Measurements from ENCODE around the gene VWA2.

Gene VWA2, protein sequence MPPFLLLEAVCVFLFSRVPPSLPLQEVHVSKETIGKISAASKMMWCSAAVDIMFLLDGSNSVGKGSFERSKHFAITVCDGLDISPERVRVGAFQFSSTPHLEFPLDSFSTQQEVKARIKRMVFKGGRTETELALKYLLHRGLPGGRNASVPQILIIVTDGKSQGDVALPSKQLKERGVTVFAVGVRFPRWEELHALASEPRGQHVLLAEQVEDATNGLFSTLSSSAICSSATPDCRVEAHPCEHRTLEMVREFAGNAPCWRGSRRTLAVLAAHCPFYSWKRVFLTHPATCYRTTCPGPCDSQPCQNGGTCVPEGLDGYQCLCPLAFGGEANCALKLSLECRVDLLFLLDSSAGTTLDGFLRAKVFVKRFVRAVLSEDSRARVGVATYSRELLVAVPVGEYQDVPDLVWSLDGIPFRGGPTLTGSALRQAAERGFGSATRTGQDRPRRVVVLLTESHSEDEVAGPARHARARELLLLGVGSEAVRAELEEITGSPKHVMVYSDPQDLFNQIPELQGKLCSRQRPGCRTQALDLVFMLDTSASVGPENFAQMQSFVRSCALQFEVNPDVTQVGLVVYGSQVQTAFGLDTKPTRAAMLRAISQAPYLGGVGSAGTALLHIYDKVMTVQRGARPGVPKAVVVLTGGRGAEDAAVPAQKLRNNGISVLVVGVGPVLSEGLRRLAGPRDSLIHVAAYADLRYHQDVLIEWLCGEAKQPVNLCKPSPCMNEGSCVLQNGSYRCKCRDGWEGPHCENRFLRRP

DNA sequence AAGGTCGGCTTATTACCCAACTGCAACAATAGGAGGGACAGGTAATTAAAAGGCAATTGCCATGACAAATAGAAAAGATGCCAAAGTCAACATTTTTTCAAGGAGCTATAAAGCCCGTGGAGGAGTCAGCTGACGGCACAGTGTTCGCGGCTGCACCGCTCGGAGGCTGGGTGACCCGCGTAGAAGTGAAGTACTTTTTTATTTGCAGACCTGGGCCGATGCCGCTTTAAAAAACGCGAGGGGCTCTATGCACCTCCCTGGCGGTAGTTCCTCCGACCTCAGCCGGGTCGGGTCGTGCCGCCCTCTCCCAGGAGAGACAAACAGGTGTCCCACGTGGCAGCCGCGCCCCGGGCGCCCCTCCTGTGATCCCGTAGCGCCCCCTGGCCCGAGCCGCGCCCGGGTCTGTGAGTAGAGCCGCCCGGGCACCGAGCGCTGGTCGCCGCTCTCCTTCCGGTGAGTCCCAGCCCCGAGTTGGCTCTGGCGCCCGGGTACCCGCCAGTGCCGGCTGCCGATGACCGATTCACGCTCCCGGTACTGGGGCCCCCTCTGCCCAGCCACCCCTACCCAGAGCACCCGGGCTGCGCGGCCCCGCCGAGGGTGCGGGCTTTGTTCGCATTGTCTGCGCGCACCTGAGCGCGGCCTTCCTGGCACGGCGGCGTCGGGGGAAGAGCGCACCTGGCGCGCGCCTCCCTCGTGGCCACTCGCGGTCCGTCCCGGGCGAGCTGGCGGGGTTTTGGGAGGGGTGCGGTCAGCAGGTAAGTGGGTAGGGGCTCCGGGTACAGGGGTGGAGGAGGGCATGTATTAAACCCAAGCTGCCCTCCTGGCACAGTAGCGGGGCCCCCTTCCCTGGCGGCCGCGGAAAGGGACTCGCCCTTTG lies at the start of gene VWA2:
Gene VWA2, plus strand, starts transcription at position 138 of the 877 bp plus-strand sequence. CDS start 9,460 bp downstream, outside the sequence.
- DNase-seq, result peak; percentile 71

- no peak for DNase-seq
Measured at GRCh38 chr10:114189700-114190099, 49.4 kb upstream of the VWA2 start.

GRCh38 chr10:114195079-114195478 lies 44.0 kb upstream of the VWA2 start:
- no peak for DNase-seq

DNA sequence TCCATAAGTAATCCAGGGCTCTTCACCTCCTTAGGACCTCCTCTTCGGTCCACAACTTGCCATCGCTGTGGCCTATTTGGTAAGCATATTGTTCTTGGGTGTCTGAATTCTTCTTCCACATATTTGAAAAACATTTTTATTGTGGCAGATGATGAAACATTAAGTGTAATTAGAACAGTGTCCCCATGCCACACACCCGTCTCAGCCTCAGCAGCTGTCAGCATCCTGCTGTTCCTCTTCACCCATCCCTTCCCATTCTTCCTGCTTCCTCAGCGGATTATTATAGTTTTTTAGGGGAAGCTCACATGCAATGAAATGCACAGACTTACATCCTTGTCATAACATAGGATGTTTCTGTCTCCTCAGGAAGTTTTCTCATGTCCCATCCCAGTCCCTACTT lies 39.8 kb upstream of the VWA2 start:
- DNase-seq, result no peak

DNA sequence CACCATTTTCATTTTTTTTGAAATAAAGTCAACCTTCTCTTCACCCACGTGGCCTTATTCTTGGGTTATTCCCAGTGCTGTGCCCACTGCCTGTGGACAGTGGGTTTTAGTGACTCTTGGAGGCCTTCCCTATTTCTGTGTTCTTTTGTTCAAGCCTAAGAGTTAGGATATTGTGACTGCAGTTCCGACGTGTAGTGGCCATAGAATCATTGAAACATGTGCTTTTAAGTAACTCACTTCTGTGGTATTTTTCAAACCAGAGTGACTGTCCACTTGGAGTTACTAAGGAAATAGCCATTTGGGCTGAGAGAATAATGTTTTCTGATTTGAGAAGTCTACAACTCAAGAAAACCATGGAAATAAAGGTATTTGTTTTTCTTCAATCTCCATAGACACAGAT lies 36.2 kb upstream of the VWA2 start:
- no peak for DNase-seq

- DNase-seq, result no peak
Measured at GRCh38 chr10:114206902-114207301, 32.2 kb upstream of the VWA2 start.

DNA sequence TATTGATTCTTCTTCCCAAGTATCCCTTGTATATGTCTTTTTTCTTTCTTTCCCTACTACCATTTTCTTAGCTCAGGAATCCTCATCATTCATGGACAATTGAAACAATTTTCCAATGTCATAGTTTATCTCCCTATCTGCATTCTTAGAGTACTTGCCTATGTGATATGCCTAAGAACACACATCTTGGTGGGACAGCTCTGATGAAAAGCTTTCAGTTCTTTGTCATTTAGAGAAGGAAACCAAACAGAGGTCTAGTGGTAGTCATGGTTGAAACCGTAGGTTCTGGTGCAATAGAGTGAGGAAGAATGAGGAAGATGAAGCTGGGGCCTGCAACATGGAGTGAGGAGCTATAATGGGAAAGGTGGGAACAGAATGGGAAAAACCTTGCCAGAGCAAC lies 31.7 kb upstream of the VWA2 start:
- DNase-seq, result no peak

DNA sequence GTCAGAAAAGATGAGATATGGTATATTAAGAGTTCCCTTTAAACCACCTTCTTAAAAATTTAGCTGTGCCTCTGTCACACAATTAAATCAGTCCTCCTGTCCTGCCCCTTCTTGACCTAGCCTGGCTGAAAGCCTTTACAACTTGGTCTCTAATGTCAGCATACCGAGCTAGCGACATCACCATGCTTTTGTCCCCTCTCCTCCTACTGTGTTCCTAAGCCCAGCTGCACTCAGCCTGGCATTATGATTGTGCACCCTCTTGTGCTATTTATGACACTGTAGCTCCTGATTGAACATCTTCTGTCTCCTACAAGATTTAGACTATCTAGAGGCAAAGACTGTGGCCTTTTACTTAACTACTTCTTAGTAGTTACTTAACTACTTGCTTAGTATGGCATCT lies 30.7 kb upstream of the VWA2 start:
- no peak for DNase-seq

DNA sequence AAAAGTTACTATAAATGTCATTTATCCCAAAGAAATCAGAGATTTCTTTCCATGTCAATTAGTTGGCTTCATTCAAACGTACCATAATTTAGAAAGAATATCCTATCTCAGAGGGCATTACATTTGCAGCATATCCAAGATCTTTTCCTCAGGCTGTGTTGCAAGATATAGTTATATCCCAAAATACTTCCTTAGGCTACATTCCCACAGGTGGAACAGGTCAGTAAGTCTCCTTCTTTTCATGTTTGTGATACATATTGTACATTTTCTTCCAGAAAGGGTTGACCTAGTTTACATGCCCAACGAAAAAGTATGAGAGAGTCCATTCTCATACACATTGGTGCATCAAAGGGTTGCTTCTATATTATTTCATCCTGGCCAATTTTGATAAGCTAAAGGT lies 26.9 kb upstream of the VWA2 start:
- DNase-seq, result no peak

GRCh38 chr10:114215033-114215432 lies 24.0 kb upstream of the VWA2 start:
- DNase-seq, result no peak

DNA sequence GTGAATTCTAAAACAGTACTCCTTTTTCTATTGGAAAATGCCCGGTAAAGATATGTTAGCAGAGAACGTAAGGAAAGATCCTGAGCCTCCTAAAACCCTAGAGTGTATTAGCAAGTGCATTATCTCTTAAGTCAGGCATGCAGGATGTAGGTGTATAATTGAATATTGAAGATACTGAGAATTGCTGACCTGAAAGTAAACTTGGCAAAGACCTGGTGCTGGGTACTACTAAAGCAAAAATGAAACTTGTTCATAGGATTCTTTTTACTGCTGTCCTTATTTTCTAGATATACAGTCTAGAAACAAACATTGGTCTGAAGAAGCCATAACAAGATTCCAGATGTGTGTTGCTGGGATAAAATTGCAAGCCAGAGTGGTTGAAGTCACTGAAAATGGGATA lies 18.8 kb upstream of the VWA2 start:
- DNase-seq, result no peak

DNA sequence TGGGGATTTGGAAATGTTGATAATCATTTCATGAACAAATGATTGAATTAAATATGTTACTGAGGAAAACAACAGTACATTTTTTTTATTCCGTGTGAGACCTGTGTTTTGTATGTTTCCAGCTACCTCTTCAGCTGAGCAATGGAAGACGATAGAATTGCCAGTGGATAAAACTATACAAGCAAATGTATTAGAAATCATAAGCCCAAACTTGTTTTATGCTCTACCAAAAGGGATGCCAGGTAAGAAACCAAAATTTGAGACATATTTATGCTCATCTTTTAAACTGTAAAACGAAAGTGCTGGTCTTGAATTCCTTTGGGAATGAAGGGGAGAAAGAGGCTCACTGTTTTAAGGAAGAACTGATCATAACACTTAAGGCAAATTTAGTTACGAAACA lies 17.8 kb upstream of the VWA2 start:
- no peak for DNase-seq

GRCh38 chr10:114223066-114223465 lies 16.0 kb upstream of the VWA2 start:
- DNase-seq, result no peak

DNA sequence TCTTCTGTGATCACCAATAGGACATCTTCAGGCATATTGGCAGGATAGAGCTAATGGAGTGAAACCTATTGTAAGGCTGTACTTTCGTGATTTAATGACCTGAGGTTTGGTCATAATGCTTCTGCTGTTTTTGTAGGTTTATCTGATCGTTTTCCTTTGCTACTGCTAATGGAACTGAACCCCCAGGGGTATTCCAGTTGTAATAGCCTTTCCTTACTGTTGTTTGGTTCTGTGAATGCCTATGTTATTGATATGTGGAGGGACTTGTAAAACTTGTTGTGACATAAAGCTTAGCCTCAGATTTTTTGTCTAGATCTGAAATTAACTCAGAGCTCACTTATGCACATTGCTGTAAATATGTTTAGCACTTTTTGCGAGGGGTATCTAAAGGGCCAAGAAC lies 10.9 kb upstream of the VWA2 start:
- no peak for DNase-seq

DNA sequence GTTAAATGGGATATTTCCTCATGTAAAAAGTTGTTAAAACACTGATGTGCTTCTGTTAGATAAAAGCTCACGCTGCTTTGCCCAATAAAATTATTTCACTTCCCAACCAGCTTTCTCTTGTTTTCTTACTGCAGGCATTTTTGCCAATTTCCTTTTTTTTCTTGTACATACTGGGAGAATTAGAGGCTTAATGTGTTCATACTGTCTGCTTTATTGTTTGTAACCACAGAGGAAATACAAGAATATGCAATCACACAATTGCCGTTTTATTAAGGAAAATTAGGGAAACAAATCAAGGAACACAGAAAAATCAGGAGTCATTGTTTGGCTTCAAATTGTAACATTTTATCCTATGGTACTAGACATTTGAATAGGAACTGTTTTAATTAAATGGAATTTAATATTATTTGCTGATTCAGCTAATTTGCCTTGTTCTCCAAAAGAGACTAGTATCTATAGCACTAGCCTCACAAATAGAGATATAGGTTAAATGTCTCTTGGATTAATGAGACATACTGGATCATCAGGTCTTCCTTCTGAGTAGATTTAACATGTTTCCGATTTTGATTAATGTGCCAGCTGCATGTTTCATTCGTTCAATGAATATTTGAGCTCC lies 6.4 kb upstream of the VWA2 start:
- DNase-seq, result no peak

- no peak for DNase-seq
Measured at GRCh38 chr10:114233482-114233881, 5.6 kb upstream of the VWA2 start.

DNA sequence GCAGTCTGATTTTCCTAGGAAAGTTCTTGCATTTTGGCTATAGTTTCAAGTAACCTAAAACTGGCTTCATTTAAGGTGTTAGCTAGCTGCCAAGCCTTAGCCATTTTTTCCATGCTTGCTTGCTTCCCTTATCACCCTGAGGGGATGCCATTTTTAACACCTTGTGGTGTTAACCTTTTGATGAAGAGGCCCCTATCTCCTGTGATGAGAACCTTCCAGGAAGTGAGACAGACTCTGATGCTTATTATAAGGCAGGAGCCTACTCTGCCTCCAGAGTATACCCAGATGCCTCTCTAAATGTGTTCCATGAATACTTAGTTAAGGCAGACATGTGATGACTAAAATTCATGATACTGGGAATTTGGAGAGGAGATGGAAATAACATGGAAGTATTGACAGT lies 4.9 kb upstream of the VWA2 start:
- no peak for DNase-seq

GRCh38 chr10:114239994-114240345 lies 916 bp downstream of the VWA2 start:
- no peak for DNase-seq

DNA sequence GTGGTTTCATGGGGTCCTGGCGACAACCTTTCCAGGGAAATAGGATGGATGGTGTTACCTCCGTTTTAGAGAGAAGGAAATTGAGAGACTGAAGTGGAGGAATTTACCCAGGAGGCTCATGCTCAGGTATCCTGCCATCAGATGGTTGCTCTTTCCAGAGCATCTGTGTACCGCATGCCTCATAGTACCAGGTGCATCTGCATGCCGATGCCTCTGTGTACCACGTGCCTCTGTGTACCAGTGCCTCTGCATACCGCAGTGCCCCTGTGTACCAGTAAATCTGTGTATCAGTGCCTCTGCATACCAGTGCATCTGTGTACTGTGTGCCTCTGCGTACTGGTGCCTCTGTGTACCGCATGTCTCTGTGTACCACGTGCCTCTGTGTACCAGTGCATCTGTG lies 3.2 kb downstream of the VWA2 start:
- no peak for DNase-seq

DNA sequence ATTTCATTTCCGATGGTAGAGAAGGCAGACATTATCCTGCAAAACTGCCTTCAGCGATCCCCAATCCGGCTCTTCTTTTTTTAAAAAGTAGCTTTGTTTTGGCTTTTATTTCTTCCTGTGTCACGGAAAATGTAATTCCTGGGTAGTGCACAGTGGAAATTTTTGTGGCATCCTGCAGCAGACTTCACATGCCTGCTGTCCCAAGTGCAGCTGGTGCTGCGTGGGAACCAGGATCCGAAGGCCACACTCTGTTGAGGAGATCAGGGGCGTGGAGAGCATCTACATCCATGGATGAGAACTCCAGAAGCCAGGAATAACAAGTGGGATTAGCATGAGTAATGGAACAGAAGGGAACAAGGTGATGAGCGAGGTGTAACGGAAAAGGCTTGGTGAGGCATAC lies 4.6 kb downstream of the VWA2 start:
- DNase-seq, result no peak

DNA sequence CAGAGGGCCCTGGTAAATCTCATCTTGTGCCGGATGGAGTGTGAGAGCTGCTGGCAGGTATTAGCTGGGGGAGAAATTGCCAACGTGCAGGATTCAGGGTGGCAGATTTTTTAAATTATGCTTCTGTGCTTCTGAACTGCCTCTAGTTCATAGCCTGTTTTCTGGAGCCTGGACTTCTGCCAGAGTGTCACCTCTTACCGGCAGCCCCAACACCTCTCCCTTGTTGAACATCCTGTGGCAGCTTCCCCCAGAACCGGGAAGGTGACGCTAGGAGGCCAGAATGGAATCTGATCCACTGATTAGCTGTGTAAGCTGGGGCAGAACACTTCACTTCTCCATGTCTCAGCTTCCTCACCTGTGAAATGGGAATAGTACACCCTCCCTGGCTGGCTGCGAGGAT lies 5.1 kb downstream of the VWA2 start:
- no peak for DNase-seq

GRCh38 chr10:114245121-114245791 lies 6.2 kb downstream of the VWA2 start:
- no peak for DNase-seq
